NCI-H187 (cell line): ENCODE measurements around the gene TBL1XR1.

Experiments
- DNase-seq, 2 experiments: peaks; one replicate each; lab custom pipeline; 2025; lab: John Stamatoyannopoulos, UW

TBL1XR1 gene

DNA sequence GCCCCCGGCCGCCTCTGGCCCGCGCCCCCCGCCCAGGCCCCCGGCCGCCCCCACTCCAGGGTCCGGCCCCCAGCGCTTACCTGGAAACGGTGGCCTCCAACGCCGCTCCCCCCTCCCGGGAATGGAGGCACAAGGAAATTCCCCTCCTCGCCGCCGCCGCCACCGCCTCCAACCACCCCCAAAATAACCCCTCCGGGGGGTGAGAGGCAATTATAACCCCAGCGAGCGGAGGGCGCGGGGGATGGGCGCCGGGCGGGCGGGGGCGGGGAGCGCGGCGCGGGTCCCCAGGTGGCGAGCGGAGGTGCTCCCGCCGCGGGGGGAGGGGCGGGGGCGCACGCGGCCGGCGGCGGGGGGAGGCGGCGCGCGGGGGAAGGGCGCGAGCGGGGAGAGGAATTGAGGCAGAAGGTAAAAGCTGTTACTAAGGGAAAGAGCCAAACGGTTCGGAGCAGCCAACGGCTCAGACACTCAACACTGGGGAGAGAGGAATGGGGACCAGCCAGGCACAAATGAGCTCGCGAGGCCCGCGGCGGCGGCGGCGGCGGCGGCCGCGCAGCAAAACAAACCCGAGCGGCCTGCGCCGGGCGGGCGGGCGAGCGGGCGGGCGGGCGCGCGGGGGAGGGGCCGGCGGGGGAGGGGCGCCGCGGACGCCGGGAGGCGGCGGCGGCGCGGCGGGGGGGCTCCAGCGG is at the start of gene TBL1XR1:
Gene TBL1XR1 (minus strand): TSS at position 442 of the 686 bp plus-strand sequence. CDS start 132,505 bp downstream, outside the sequence.
- DNase-seq = peak; percentile 39 to 82

DNA sequence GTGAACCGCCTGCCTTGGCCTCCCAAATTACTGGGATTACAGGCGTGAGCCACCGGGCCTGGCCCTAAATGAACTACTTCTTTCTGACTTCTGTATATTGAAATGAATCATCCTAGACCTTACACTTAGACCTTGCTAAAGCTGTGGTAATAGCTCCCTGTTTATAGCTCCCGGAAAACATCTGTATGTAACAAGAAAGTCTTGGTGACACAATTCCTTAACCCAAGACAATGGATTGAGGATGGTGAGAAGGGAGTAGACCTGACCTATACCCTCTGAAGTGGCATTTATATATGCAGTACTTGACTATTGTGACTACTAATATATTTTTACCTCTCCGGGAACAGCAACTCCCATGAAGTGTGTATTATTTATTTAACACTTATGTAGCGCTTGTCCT is 48.0 kb upstream of the TBL1XR1 start:
- no peak for DNase-seq

DNA sequence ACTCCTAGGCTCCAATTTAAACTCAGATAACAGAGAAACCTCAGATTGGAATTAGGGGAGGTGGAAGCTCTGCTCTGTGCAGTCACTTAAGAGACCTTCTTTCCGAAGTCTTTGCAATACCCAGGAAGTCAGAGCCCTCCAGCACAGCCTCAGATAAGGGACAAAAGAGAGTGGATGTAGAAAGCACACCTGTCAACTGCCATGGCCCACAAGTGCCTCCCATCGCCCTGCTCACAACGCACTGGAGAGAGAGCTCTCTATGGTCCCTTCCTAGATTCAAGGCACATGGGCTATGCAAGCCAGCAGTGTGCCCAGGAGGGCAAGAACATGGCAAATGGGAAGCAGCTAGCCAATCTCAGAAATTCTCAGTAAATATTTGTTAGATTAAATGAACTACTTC is 47.3 kb upstream of the TBL1XR1 start:
- no peak for DNase-seq

DNA sequence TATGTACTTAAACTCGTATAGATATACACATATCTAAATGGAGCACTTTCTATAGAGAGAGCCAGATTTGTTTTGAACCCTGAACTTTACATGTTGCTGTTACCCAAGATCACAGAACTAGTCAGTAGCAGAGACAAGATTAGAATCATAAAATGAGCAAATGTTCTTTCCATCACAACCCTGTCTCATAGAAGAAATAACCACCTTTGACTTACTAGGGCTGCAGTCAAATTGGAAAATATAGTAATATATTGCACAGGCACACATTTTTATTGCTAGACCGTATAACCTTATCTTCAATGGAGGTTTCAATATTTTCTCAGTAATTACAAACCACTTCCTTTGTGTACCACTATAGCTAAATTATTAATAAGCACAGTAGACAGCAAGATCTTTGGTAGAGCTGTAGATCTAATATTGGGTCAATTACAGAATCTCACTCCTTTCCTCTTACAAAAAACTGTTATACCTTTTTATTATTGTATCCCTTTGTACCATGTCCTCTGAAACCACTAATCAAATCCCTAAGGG is 41.5 kb upstream of the TBL1XR1 start:
- DNase-seq = no peak

DNA sequence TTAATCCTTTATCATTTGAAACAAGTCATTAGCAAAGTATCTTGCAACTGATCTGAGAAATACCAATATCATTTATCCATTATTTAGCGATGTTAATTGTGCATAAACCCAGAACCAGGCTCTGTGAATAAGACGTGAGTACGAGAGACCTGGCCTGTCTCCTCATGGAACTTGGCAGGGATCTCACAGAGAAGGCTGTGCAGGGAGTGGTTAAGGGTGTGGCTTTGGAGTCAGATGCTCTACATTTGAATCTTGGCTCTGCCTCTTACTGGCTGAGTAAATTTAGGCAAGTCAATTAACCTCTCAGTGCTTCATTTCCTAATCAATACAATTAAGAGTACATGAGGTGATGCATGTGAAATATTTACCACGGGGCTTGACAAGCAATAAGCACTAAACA is 39.9 kb upstream of the TBL1XR1 start:
- DNase-seq = no peak

DNA sequence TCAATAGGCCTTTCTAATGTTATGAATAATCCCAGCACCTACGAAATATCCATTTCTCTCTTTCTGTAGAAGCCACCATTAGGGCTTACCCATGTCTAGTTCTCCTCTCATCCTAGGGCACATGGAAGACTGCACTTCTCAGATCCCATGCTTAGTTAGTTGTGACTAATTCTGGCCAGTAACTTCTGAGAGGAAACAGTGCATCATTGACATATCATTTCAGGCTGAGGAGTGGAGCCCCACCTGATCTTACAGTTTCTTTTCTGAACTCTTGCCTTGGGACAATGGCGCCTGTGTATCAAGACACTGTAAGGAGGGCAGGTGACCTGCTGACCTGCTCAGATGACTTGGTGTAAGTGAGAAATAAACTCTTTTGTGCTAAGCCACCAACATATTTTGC is 39.4 kb upstream of the TBL1XR1 start:
- DNase-seq = no peak

DNA sequence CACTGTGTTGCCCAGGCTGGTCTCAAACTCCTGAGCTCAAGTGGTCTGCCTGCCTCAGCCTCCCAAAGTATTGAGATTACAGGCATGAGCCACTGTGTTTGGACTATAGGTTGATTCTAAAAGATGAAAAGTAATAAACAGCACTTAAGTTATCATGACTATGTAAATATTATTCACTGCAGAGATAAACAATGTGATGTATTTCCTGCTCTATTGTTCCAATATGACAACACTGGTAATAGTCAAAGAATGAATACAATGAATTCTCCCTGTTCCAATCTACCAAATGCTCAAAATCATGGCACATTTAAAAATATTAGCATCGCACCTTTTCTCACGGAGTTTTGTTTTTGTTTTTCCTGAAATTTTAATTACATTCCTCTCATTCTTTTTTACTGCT is 36.8 kb upstream of the TBL1XR1 start:
- no peak for DNase-seq

DNA sequence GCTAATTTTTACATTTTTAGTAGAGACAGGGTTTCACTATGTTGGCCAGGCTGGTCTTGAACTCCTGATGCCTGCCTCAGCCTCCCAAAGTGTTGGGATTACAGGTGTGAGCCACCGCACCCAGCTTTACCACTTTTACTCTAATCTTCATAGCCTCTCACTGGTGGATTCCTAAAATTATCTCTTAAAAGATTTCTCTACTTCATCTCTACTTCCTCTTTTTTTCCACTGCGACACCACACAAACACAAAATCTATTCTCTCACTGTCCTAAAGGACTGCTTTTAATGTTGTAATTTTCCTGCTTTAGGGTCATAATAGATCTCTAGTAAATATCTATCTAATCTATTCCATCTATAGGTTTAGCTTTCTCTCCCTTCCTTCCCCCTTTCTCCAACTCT is 34.0 kb upstream of the TBL1XR1 start:
- DNase-seq = no peak

DNA sequence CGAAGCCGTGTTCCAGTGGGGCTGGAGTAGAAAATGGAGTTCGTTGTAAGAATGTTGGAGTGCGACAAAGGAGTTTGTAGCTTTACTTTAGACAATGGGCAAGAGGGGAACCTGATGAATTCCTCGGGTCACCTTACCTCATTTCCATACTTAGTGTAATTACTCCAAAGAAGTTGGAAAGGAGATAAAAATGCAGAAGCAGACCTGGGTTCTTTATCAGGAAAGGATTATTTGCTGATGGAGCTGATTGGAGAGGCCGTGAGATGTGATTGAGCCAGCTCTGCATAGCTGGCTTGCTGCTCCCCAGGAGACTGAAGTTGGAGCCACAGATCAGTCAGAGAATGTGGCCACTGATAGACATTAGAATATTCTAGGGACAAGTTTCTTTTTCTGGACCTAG is 33.4 kb upstream of the TBL1XR1 start:
- DNase-seq = no peak

DNA sequence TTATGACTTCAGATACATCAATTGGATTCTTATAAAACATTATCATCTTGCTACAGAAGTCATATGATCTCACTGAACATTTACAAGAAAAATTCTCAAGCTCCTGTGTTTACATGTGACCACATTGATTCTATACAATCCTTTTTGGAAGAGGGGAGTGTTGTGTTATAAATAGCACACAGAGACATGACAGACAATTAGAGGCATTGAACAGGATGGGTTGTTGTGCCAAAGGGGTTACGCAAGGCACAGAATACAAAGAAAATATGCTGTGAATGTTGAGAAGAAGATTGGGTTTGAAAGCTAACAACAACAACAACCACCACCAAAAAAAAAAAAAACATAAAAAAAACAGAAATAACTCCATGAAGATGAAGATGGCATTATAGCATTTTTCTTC is 32.5 kb upstream of the TBL1XR1 start:
- DNase-seq = no peak

DNA sequence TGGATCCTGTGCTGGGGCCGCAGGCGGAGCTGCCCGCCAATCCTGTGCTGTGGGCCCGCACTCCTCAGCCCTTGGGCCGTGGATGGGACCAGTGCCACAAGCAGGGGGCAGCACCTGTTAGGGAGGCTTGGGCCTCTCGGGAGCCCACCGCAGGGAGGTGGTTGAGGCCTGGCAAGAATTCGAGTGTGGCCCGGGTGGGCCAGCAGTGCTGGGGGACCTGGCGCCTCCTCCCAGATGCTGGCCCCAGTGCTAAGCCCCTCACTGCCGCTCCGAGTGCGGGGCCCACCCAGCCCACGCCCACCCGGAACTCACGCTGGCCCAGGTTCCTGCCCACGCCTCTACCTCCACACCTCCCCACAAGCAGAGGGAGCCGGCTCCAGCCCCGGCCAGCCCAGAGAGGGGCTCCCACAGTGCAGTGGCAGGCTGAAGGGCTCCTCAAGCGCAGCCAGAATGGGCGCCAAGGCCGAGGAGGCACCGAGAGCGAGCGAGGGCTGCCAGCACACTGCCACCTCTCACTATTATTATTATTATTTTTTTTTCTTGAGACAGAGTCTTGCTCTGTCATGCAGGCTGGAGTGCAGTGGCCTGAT is 31.4 kb upstream of the TBL1XR1 start:
- DNase-seq = no peak

DNA sequence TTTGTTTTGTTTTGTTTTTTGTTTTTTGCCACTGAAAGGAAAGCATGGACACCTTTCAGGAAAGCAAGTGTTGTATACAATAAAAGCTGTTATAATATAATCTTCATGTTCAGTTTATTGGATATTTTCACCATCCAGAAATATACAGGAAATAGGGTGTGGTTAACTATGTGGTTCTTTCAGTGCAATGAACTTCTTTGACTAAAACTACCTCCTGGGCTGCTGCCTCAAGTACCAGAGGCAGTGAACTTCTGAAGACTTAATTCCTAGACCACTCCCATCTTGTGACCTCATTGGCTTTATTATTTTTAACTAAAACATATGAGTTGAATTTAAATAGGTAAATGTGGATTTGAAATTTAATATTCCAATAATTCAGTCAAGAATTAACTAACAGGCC is 27.1 kb upstream of the TBL1XR1 start:
- DNase-seq = no peak

DNA sequence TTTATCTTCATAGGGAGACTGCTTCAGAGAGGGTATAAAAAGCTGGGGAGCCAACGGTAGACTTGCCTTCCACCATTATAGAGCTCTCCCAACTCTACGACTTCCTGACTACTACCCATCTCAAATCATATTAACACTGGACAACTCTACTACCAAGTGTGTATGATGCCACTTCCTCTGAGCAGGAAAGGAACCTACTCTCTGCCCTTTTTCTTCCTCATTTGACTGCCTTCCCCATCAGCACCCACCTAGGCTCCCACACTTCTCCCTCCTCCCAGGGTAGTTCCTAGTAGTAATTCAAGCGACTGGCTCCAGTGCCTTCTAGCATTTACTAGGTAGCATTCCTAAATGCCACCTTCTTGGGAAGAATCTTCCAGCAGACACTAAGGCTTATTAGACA is 24.5 kb upstream of the TBL1XR1 start:
- DNase-seq = no peak

DNA sequence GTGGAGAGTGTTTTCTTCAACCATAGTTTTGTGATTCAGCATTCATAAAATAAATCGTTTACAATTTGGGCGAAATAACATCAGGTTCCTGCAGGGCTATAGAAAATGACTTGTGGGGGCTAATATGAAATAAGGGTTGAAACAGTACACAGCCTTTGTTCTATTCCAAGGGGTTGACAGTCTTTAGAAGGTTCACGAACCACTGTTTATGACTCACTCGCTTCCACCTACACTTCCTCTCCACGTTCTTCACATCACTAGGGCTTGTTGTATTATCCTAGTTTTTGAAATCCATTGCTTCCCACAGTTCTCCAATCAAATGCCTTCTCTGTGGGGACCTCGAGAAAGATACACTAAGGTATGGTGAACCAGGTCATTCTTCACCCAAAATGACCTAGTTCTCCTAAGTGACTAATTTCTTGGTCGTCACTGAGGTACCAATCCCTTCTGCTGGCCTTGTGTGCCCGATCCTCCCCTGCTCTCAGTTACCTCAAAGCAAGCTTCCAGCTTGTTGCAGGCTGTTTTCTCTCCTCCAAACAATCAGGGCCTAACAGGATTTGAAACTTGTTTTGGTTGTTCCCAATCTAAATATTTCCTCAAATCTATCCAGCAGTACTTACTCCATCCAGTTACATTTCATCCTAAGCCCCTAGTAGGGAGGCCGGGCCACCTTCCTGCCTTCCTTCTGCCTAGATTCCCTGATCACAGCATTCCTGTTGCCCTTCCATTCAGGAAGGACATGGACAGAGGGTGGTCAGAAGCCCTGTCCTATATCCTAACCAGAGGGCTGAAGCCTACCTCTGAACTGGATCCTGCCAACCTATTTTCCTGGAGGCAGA is 23.1 kb upstream of the TBL1XR1 start:
- DNase-seq = no peak

DNA sequence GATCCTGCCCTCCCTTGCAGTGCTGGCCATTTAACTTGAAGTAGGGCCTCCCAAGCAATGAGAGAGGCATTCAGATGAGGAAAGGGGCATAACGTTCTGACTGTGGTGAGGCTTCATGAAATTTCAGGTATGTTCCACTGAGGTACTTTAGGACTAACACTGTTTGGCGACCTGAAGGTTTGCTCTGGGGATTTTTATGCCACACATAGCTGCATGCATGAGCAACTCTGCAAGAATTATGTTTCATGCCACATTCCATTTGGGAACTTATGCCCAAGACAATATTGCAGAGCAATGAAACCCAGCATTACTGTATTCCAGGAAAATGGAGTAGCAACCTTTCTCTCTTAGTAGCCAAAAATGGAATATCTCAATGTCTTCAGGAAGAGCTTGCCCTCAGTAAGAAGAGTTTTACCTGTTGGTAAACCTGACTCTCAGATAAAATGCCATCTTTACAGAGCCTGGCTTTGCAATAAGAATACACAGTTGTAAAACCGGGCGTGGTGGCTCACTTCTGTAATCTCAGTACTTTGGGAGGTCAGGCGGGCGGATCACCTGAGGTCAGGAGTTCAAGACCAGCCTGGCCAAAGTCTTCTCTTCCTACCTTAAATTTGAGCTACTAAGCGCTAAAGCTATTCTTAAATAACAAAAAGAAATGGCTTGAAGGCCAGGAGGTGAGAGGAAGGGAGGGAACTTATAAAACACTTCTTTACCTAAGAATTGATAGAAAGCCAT is 16.7 kb upstream of the TBL1XR1 start:
- DNase-seq = no peak

DNA sequence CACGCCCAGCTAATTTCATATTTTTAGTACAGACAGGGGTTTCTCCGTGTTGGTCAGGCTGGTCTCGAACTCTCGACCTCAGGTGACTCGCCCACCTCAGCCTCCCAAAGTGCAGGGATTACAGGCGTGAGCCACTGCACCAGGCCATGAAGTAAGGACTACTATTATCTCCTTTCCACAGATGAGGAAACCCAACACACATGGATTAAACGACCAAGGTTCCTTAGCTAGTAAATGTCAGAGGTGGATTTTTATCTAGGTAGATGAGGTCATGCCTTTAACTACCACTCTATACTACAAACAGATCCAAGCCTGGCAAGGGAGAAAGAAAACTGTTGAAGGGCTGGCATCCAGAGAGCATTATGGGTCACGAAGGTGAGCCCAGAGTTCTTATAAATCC is 15.5 kb upstream of the TBL1XR1 start:
- no peak for DNase-seq

DNA sequence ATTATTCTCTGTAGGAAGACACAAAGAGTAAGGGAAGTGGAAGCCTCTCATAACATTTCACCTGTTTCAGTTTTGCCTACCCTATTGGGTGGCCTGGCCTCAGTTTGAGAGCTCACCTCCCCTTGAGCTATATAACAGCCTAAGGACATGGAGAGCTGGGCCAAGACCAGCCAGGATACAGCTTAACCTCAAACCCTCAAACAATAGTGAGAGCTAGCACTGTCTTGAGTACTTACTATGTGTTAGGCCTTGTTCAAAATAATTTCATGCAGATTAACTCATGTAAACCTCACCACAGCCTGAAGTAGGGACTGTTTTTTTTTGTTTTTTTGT is 15.0 kb upstream of the TBL1XR1 start:
- no peak for DNase-seq

DNA sequence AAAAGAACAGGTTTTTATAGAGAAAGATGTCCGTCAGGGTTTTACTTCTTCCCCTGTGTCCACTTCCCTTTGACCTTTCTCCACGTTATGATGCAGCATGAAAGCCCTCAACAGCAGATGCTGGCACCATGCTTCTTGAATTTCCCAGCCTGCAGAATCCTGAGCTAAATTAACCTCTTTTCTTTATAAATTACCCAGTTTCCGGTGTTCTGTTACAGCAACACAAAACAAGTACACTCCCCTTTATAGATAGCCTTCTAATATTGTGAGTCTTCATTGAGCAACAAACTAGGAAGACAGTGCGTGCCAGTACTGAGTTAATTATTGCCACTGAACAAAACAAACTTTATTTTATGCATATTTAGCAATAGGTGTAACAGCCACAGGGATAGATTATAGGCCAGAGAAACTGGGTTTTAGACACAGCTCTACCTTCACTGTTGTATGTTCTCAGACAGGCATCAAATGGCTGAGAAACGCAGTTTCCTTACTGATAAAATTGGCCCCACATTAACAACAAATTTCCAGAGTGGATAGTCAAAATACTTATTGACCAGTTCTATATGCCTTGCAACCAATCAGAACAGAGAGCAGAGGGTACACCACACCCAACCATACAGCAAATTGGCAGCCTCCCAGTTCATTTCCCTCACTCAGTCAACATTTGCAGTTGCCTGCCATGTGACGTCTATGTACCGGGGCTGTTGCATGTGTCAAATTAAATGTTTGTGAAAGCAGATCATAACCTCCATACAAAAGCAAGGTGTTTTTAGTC is 14.4 kb upstream of the TBL1XR1 start:
- no peak for DNase-seq

DNA sequence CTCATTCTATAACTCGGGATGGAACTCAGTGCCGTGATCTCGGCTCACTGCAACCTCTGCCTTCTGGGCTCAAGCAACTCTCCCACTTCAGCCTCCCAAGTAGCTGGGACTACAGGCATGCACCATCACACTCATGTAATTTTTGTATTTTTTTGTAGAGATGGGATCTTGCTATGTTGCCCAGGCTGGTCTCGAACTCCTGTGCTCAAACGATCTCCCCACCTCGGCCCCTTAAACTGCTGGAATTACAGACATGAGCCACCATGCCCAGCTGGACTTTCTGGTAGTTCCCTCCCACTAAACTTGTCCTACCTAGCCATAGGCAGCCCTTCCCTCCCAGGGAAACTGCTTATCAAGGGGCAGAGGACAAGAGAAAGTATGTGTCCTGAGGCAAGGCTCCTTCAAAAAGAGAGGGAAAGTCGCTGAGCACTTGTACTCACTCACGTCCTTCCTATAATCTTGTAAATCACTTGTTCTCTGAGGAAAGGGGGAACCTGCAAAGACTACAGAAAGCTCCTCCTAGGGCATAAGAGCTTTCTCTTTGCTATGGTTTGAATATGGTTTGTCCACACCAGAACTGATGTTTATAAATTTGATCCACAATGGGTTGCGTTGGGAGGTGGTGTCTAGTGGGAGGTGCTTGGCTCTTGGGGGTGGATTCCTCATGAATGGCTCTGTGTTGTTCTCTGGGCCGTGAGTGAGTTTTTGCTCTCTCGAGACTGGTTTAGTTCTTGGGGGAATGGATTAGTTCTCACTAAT is 13.6 kb upstream of the TBL1XR1 start:
- no peak for DNase-seq

DNA sequence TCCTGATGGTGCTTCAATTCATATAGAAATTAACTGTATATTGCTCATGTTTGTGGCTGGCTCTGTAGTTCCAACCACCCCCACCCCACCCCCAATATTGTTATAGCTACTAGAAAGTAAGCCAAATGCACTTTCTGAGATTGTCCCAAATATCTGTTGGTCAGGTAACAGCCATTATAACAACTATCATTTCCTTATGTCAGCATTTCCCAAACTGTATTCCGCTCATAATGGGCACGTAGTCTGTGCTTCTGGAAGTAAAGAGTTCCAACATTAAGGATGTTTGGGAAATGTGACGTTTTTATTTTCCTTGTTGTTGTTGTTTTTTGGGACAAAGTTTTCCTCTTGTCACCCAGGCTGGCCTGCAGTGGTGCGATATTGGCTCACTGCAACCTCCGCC is 12.2 kb upstream of the TBL1XR1 start:
- no peak for DNase-seq

DNA sequence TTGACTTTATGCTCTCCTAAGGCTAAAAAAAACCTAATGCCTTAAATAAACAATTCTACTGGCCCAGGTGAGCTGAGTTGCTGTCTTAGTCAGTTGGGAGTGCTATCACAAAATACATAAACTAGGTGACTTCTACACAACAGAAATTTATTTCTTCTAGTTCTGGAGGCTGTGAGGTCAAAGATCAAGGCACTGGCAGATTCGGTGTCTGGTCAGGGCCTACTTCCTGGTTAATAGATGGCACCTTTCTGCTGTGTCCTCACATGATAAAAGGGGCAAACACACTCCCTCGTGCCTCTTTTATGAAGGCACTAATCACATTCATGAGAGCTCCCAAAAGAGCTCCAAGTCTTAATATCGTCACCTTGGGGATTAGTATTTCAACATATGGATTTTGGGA is 11.5 kb upstream of the TBL1XR1 start:
- no peak for DNase-seq
